Transverse colon (tissue), 4 donors: ENCODE data around the gene PAK6.

Experiments
- CTCF ChIP-seq, 5 experiments: fragments of 200-600 bp in 3 of 5; fragments of 450-650 bp in 2 of 5; sonication (generic) in 3 of 5; IDR thresholded peaks; 1 replicate in 2 of 5; 2 replicates in 3 of 5; pipeline ENCODE4 v1.5.1; 2016 to 2017; ENCODE audit warnings: antibody characterized with exemption in 5 of 5, inconsistent platforms in 3 of 5, mild to moderate bottlenecking in 2 of 5, moderate library complexity in 1 of 5
- EP300 ChIP-seq: sonication (generic); formaldehyde crosslinking; IDR thresholded peaks from one replicate; pipeline ENCODE4 v1.6.1; 2017; ENCODE audit warnings: antibody characterized with exemption, low read depth
- POLR2A ChIP-seq: fragments of 450-650 bp; IDR thresholded peaks from one replicate; pipeline ENCODE4 v1.6.1; 2016; ENCODE audit warnings: antibody characterized with exemption, mild to moderate bottlenecking, moderate library complexity
- POLR2AphosphoS5 ChIP-seq, 3 donors: sonication (generic); formaldehyde crosslinking; IDR thresholded peaks; one replicate each; pipeline ENCODE4 v1.6.1; 2016; ENCODE audit warnings: antibody characterized with exemption in 3 of 3

- TF ChIP-seq CTCF (IDR thresholded peaks at IDR 0.05) (no peak), POLR2AphosphoS5 (IDR thresholded peaks at IDR 0.05) (no peak), POLR2A (no peak), EP300 (no peak)
Measured at GRCh38 chr15:40277471-40277870, 38.6 kb downstream of the PAK6 start.
